ENCODE results near the gene CRYBG2. TPM values are rescaled to one million over a fixed set of nuclear protein-coding genes. Genes with fewer than 3 reads are reported as not detected.
"Not testable (repeated sequence)": the region's sequence is repeated elsewhere in the genome, so short reads cannot be mapped to it uniquely, and the experiment has no call there.

The CRYBG2 gene
- total RNA-seq, 6 experiments from 2014 or later, result not detected

DNA sequence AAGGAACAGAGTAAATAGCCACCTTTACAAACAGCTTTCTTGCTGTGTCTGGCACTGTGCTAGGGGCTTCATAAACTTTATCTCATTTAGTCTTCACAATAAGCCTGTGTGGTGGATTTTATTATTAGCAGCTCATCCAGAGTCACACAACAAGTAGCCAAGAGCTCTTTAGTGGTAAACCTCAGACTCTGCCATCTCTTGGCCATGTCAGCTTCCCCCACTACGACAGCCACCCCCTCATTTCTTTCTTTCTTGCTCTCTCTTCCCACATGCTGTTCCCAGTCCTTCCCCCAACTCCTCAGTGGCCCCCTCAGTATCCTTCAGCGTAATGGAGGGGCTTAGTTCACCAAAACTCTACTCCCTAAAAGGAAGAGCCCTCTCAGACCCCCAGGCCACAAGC is 19.9 kb upstream of the CRYBG2 start:
- H3K9me3 Mint-ChIP-seq, result peaks cover 5% of the 10 kb centered on the region; the same call in 1 of the 2 replicates
- DNase-seq, result no peak

DNA sequence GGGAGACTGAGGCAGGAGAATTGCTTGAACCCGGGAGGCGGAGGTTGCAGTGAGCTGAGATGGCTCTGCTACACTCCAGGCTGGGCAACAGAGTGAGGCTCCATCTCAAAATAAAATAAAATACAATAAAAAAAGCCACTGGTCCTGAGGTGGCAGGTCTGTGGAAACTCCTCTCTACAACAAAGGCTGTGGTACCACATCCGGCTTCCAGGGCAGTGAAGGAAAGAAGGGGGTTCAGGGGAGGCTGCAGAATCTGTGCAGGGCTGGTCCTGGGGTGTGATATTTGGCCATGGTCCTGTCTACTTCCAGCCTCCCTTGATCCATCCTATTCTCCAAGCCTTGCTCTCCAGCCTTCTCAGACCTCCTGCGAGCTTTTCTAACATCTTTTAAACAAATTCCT is 19.4 kb upstream of the CRYBG2 start:
- Mint-ChIP-seq H3K27ac (no peak overlapping the region), H3K36me3 (ENCODE audit: low read depth) (no peaks in the 10 kb centered on the region; the same call in 1 of the 2 replicates), H3K4me1 (ENCODE audit: low read depth) (peaks cover 59% of the 10 kb centered on the region), H3K27me3 (ENCODE audit: insufficient read depth) (peaks cover 4% of the 10 kb centered on the region), H3K4me3 (no peak overlapping the region), H3K9me3 (peaks cover 5% of the 10 kb centered on the region; the same call in 1 of the 2 replicates)
- DNase-seq, result no peak
- TF ChIP-seq, protein P1, sequence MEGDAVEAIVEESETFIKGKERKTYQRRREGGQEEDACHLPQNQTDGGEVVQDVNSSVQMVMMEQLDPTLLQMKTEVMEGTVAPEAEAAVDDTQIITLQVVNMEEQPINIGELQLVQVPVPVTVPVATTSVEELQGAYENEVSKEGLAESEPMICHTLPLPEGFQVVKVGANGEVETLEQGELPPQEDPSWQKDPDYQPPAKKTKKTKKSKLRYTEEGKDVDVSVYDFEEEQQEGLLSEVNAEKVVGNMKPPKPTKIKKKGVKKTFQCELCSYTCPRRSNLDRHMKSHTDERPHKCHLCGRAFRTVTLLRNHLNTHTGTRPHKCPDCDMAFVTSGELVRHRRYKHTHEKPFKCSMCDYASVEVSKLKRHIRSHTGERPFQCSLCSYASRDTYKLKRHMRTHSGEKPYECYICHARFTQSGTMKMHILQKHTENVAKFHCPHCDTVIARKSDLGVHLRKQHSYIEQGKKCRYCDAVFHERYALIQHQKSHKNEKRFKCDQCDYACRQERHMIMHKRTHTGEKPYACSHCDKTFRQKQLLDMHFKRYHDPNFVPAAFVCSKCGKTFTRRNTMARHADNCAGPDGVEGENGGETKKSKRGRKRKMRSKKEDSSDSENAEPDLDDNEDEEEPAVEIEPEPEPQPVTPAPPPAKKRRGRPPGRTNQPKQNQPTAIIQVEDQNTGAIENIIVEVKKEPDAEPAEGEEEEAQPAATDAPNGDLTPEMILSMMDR (IDR thresholded peaks at IDR 0.05), result no peak

More for the DNA sequence above, 19.9 kb upstream of the CRYBG2 start:
- Mint-ChIP-seq H3K36me3 (ENCODE audit: low read depth) (no peaks in the 10 kb centered on the region; the same call in 1 of the 2 replicates), H3K4me1 (ENCODE audit: low read depth) (peaks cover 64% of the 10 kb centered on the region), H3K27ac (no peak overlapping the region), H3K4me3 (no peak overlapping the region), H3K27me3 (ENCODE audit: insufficient read depth) (peaks cover 4% of the 10 kb centered on the region)
- TF ChIP-seq, protein P1 (IDR thresholded peaks at IDR 0.05), result no peak

DNA sequence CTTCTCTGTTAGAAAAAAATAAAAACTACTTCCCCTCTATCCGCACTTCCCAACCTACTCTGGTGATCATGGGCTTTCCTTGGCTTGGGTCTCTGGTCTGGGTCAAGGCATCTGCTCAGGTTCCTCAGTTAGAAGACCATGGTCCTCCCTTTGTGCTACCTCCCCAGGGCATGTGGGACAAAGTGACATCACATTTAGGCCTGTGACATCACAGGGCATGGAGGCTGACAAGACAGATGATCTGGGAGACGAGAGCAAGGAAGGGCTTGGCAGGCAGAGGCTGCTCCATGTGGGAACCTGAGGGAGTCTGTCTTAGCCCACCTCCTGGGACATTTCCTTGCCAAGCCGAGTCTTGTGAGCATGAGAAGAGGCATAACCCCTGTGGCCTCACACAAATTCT is 18.7 kb upstream of the CRYBG2 start, which contains the start of gene ZNF683:
Gene ZNF683, minus strand, starts transcription at position 140 of the 400 bp plus-strand sequence. CDS start 4,179 bp downstream, outside the sequence.
- not testable (repeated sequence) for H3K27me3 Mint-ChIP-seq (ENCODE audit: insufficient read depth); H3K4me3 Mint-ChIP-seq; H3K36me3 Mint-ChIP-seq (ENCODE audit: low read depth); H3K9me3 Mint-ChIP-seq; H3K27ac Mint-ChIP-seq; DNase-seq
- H3K4me1 Mint-ChIP-seq (ENCODE audit: low read depth), result peaks cover 52% of the 10 kb centered on the region

DNA sequence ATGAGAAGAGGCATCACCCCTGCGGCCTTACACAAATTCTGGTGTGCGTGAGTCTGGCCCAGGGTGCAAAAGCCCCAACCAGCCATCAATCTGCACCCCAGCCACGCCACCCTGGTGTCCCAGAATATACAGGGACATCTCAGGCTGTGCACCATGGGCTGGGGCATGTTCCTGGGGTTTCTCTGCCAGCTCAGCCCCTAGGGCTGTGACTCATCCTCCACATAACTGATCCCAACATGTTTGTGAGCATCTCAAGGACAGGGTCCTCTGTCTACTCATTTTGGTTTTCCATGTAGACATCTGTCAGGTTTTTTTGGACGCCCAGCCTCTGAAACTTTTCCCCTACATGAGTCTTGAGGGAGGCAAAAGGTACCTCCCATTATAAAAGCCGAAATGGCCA is 18.1 kb upstream of the CRYBG2 start:
- DNase-seq, result peak; percentile 17
- Mint-ChIP-seq H3K9me3 (peaks cover 5% of the 10 kb centered on the region; the same call in 1 of the 2 replicates), H3K27ac (no peak overlapping the region), H3K4me3 (no peak overlapping the region), H3K27me3 (ENCODE audit: insufficient read depth) (peaks cover 4% of the 10 kb centered on the region), H3K4me1 (ENCODE audit: low read depth) (peaks cover 47% of the 10 kb centered on the region), H3K36me3 (ENCODE audit: low read depth) (no peaks in the 10 kb centered on the region; the same call in 1 of the 2 replicates)
- TF ChIP-seq, protein P1 (IDR thresholded peaks at IDR 0.05), result no peak

DNA sequence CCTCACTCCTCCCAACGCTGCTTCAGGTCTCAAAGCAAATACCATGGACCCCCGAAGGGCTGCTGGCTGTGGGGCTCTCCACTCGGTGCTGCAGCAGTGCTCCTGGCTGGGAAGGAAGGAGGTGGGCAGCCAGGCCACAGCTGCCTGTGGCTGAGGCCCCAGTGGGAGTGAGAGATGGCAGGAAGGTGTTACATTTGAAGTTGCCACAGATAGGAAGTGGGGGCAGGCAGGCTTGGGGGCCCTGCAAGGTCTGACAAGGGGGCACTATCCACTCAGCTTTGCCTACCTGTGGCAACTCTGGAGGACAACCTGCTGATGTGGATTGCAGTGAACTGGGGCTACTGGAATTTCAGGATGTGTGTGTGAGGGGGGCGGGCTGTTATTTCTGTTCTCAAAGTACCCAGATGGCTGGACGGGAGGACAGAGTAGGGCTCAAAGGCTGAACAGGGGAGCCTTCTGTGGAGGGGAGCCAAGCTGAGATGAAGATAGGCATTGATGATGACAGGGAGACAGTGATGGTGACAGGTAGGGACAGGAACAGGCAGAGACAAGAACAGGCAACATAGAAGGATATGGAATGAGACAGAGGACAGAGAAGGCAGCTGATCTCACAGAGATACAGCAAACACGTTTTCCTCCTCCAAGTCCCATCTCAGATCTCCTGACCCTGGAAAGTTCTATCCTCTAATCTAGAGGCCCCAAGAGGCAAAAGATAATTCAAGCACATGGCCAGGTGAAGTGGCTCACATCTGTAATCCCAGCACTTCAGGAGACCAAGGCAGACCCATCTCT is 16.9 kb upstream of the CRYBG2 start:
- no peak overlapping the region for H3K4me3 Mint-ChIP-seq
- TF ChIP-seq, protein P1 (IDR thresholded peaks at IDR 0.05), result no peak
- H3K36me3 Mint-ChIP-seq (ENCODE audit: low read depth), result no peaks in the 10 kb centered on the region; the same call in 1 of the 2 replicates
- H3K9me3 Mint-ChIP-seq, result peaks cover 5% of the 10 kb centered on the region; the same call in 1 of the 2 replicates
- peaks cover 35% of the 10 kb centered on the region for H3K4me1 Mint-ChIP-seq (ENCODE audit: low read depth)
- peaks cover 4% of the 10 kb centered on the region for H3K27me3 Mint-ChIP-seq (ENCODE audit: insufficient read depth)
- no peak overlapping the region for H3K27ac Mint-ChIP-seq
- no peak for DNase-seq

DNA sequence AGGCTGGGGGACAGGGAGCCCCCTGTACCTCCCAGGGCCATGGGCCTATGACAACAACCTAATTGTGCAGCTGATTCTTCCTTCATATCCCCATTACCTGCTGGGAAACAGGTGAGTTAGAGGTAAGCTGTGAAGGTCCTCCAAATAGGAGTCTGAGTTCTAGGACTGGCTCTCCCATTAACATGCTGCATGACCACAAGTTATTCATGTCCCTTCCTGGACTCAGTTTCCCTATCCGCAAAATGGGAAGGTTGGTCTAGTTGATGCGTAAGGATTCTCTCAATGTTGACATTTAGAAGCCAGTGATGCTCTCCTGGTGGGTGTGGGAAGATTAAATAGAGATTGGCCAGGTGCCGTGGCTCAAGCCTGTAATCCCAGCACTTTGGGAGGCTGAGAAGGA is 14.6 kb upstream of the CRYBG2 start:
- H3K4me1 Mint-ChIP-seq (ENCODE audit: low read depth), result peaks cover 17% of the 10 kb centered on the region
- peaks cover 17% of the 10 kb centered on the region for H3K27me3 Mint-ChIP-seq (ENCODE audit: insufficient read depth)
- no peak overlapping the region for H3K4me3 Mint-ChIP-seq
- no peak overlapping the region for H3K27ac Mint-ChIP-seq
- H3K36me3 Mint-ChIP-seq (ENCODE audit: low read depth), result no peaks in the 10 kb centered on the region; the same call in 1 of the 2 replicates
- peaks cover 5% of the 10 kb centered on the region; the same call in 1 of the 2 replicates for H3K9me3 Mint-ChIP-seq
- no peak for DNase-seq
- TF ChIP-seq, protein P1 (IDR thresholded peaks at IDR 0.05), result no peak

All from HFFc6 (cell line).